ENCODE data around the gene SNX8. TPM values are rescaled to one million over a fixed set of nuclear protein-coding genes. Genes with fewer than 3 reads are reported as not detected.

Gene SNX8
- total RNA-seq, 2 donors from 2014 or later, result 20.0 to 23.0 TPM

GRCh38 chr7:2229467-2229866 is 84.8 kb downstream of the SNX8 start:
- Histone ChIP-seq H3K27me3 (no peaks in the 10 kb centered on the region), H3K4me1 (peaks cover 0 to 25% of the 10 kb centered on the region in 2 donors), H3K36me3 (peaks cover 14% of the 10 kb centered on the region), H3K27ac (no peak overlapping the region), H3K4me3 (no peak overlapping the region), H3K9me3 (no peaks in the 10 kb centered on the region)
- TF ChIP-seq, protein P1, sequence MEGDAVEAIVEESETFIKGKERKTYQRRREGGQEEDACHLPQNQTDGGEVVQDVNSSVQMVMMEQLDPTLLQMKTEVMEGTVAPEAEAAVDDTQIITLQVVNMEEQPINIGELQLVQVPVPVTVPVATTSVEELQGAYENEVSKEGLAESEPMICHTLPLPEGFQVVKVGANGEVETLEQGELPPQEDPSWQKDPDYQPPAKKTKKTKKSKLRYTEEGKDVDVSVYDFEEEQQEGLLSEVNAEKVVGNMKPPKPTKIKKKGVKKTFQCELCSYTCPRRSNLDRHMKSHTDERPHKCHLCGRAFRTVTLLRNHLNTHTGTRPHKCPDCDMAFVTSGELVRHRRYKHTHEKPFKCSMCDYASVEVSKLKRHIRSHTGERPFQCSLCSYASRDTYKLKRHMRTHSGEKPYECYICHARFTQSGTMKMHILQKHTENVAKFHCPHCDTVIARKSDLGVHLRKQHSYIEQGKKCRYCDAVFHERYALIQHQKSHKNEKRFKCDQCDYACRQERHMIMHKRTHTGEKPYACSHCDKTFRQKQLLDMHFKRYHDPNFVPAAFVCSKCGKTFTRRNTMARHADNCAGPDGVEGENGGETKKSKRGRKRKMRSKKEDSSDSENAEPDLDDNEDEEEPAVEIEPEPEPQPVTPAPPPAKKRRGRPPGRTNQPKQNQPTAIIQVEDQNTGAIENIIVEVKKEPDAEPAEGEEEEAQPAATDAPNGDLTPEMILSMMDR (IDR thresholded peaks at IDR 0.05), result no peak
- no peak for DNase-seq (ENCODE audit: low spot score)

DNA sequence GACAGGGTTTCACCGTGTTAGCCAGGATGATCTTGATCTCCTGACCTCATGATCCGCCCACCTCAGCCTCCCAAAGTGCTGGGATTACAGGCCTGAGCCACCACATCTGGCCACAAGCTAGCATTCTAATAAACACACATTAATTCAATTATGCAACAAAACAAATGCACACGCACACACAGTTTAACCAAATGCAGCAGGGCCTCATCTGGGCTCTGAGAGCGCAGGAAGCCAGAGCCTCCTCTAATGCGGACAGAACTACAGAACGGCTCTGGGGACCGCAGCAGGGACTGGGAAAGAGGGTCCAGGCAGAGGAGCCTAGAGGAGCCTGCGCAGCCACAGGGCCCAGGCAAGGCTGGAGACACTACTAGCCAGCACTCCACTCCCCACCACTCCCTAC is 85.3 kb downstream of the SNX8 start:
- Histone ChIP-seq H3K4me3 (no peak overlapping the region), H3K9me3 (no peaks in the 10 kb centered on the region), H3K27ac (no peak overlapping the region), H3K36me3 (peaks cover 14% of the 10 kb centered on the region), H3K27me3 (no peaks in the 10 kb centered on the region), H3K4me1 (peaks cover 0 to 25% of the 10 kb centered on the region in 2 donors)
- TF ChIP-seq, protein P1 (IDR thresholded peaks at IDR 0.05), result no peak
- no peak for DNase-seq (ENCODE audit: low spot score)

DNA sequence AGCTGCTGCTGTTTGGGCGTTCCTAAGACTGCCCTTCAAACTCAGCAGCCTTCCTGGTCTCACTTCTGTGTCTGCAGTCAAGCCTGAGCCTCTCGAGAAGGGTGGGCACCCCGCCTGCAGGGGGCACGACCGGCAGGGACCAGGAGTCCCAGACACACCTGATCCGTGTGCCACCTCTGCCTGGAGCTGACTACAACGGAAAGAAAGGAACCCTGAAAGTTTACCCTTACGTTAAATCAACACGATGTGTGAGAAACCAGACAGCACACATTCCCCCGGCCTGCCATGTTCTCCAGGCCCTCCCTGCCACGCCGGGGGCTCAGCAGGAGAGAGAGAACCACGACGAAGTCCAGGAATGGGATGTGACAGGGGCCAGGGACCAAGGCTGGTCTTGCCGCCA is 86.5 kb downstream of the SNX8 start:
- no peak for DNase-seq (ENCODE audit: low spot score)

GRCh38 chr7:2225830-2226229 is 88.4 kb downstream of the SNX8 start:
- TF ChIP-seq, protein P1 (IDR thresholded peaks at IDR 0.05), result no peak
- Histone ChIP-seq H3K27ac (no peak overlapping the region), H3K36me3 (peaks cover 38% of the 10 kb centered on the region)

More for the DNA sequence above, 86.5 kb downstream of the SNX8 start:
- Histone ChIP-seq H3K9me3 (no peaks in the 10 kb centered on the region), H3K27me3 (no peaks in the 10 kb centered on the region), H3K27ac (no peak overlapping the region), H3K36me3 (peaks cover 23% of the 10 kb centered on the region), H3K4me3 (no peak overlapping the region), H3K4me1 (peaks cover 0 to 21% of the 10 kb centered on the region in 2 donors)
- TF ChIP-seq, protein P1 (IDR thresholded peaks at IDR 0.05), result no peak

DNA sequence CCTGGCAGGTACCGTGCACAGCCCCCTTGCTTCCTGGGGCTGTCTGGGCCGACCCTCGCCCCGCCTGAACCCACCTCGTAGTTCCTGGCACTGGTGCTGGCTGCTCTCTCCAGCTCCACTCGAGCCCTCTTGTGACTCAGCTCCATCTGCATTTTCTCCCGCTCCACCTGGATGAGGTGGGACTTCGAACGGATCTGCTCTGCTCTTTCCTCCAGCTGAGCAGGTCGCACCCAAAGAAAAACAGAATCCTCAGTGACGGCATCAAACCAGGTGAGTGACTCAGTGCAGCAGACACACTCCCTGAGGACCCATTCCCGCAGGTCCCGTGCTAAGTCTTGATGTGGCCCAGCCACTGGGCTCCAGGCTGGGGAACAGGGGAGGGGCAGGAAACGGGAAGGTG is 88.9 kb downstream of the SNX8 start:
- TF ChIP-seq, protein P1 (IDR thresholded peaks at IDR 0.05), result no peak

More at GRCh38 chr7:2225830-2226229, 88.4 kb downstream of the SNX8 start:
- Histone ChIP-seq H3K27me3 (no peaks in the 10 kb centered on the region), H3K9me3 (no peaks in the 10 kb centered on the region), H3K4me3 (no peak overlapping the region), H3K4me1 (peaks cover 0 to 6% of the 10 kb centered on the region in 2 donors)
- DNase-seq (ENCODE audit: low spot score), result no peak

GRCh38 chr7:2224934-2225333 is 89.3 kb downstream of the SNX8 start:
- Histone ChIP-seq H3K27ac (no peak overlapping the region), H3K36me3 (peaks cover 45% of the 10 kb centered on the region), H3K9me3 (no peaks in the 10 kb centered on the region), H3K27me3 (no peaks in the 10 kb centered on the region), H3K4me1 (no peaks in the 10 kb centered on the region), H3K4me3 (no peak overlapping the region)
- DNase-seq (ENCODE audit: low spot score), result no peak
- TF ChIP-seq, protein P1 (IDR thresholded peaks at IDR 0.05), result no peak

More for the DNA sequence above, 88.9 kb downstream of the SNX8 start:
- no peaks in the 10 kb centered on the region for H3K9me3 ChIP-seq
- H3K27ac ChIP-seq, result no peak overlapping the region
- H3K4me1 ChIP-seq, result peaks cover 0 to 1% of the 10 kb centered on the region in 2 donors
- no peak for DNase-seq (ENCODE audit: low spot score)
- no peak overlapping the region for H3K4me3 ChIP-seq
- H3K36me3 ChIP-seq, result peaks cover 43% of the 10 kb centered on the region
- no peaks in the 10 kb centered on the region for H3K27me3 ChIP-seq
